ENCODE results near the gene HLA-DMA. TPM values are rescaled to one million over a fixed set of nuclear protein-coding genes. Genes with fewer than 3 reads are reported as not detected.

The HLA-DMA gene
- total RNA-seq, 4 donors from 2014 or later = 44.7 to 124 (median 69.7) TPM

- no peak for TF ChIP-seq CTCF (IDR thresholded peaks at IDR 0.05; ENCODE audit: low read depth)
These were observed 44.0 kb downstream of the HLA-DMA start for GRCh38 chr6:32908897-32909296.

GRCh38 chr6:32906539-32906938 lies 46.4 kb downstream of the HLA-DMA start:
- TF ChIP-seq CTCF (IDR thresholded peaks at IDR 0.05; ENCODE audit: low read depth) = no peak

GRCh38 chr6:32905078-32905477 lies 47.8 kb downstream of the HLA-DMA start:
- TF ChIP-seq CTCF (IDR thresholded peaks at IDR 0.05; ENCODE audit: low read depth) = no peak

DNA sequence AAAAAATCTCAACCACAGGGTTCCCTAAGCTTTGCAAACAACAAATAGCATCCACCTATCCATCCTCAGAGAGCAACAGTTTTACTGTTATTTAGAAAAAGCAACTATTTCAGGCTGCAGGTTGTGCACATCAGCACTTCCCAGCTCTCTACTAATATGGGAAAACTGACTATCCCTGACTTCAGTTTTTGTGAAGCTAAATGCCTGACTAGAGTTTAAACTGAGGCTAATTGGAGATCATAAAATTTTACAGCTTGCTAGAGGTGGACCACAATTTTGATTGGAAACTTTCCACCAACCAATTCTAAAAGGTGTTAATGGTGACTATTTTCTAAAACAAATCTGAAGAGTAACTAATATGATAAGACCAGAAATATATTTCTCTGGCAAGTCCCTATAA lies 48.9 kb downstream of the HLA-DMA start:
- TF ChIP-seq CTCF (IDR thresholded peaks at IDR 0.05; ENCODE audit: low read depth) = no peak

Other genes starting within 250 kb of the HLA-DMA start
- gene HLA-DQA2, start 211.7 kb downstream of the HLA-DMA start, total RNA-seq = 1 to 10 TPM in 2 of 4 donors, under 1 TPM in 1, not detected in 1; 0.65 to 4.6 (median 1.7) TPM
- 1 to 10 TPM in 3 of 4 donors, not detected in 1; 1.1 to 4.3 (median 3.4) TPM for gene HLA-DQB2, start 189.6 kb downstream of the HLA-DMA start, total RNA-seq
- under 1 TPM in 1 of 4 donors, not detected in 3; 0.34 TPM for gene HLA-DOB, start 136.1 kb downstream of the HLA-DMA start, total RNA-seq
- 10 to 100 TPM in 1 of 4 donors, 1 to 10 TPM in 3; 8.4 to 35.8 (median 9.6) TPM for gene TAP2, start 114.4 kb downstream of the HLA-DMA start, total RNA-seq
- 10 to 100 TPM; 20.5 to 61.4 (median 49.0) TPM for gene PSMB8, start 109.0 kb downstream of the HLA-DMA start, total RNA-seq
- 10 to 100 TPM; 18.3 to 76.9 (median 32.4) TPM for gene TAP1, start 99.4 kb downstream of the HLA-DMA start, total RNA-seq
- 10 to 100 TPM; 21.6 to 49.9 (median 30.7) TPM for gene PSMB9, start 98.9 kb downstream of the HLA-DMA start, total RNA-seq
- gene HLA-DMB, start 12.1 kb downstream of the HLA-DMA start, total RNA-seq = 100 to 1,000 TPM in 1 of 4 donors, 10 to 100 TPM in 3; 27.7 to 199 (median 36.4) TPM
- gene BRD2, start 15.5 kb upstream of the HLA-DMA start, total RNA-seq = 100 to 1,000 TPM in 2 of 4 donors, 10 to 100 TPM in 2; 83.0 to 154 (median 96.1) TPM
- gene HLA-DOA, start 56.5 kb upstream of the HLA-DMA start, total RNA-seq = 10 to 100 TPM in 1 of 4 donors, 1 to 10 TPM in 3; 2.1 to 10.9 (median 6.1) TPM
- gene HLA-DPA1, start 120.6 kb upstream of the HLA-DMA start, total RNA-seq = 100 to 1,000 TPM in 3 of 4 donors, 10 to 100 TPM in 1; 38.2 to 354 (median 131) TPM
- 100 to 1,000 TPM in 1 of 4 donors, 10 to 100 TPM in 3; 43.9 to 256 (median 83.0) TPM for gene HLA-DPB1, start 122.9 kb upstream of the HLA-DMA start, total RNA-seq
- under 1 TPM in 3 of 4 donors, not detected in 1; 0.17 to 0.75 (median 0.66) TPM for gene COL11A2, start 239.4 kb upstream of the HLA-DMA start, total RNA-seq
- gene RXRB, start 247.6 kb upstream of the HLA-DMA start, total RNA-seq = 10 to 100 TPM; 17.3 to 27.7 (median 24.8) TPM
- 10 to 100 TPM; 49.0 to 54.9 (median 52.5) TPM for gene SLC39A7, start 247.8 kb upstream of the HLA-DMA start, total RNA-seq